Brain microvascular endothelial cell (primary cell): ENCODE measurements around the gene ZNF14.

Source experiments
- DNase-seq: peaks from one replicate; pipeline ENCODE4 v3.0.0-alpha.2; 2020
- H3K27ac ChIP-seq: fragments of 250-450 bp; sonication (Bioruptor Pico); 2 replicates; pipeline ENCODE4 v1.5.1; 2020; ENCODE audit warnings: mild to moderate bottlenecking, moderate library complexity
- H3K27me3 ChIP-seq: fragments of 250-450 bp; sonication (Bioruptor Pico); replicated peaks from 2 replicates; pipeline ENCODE4 v1.5.1; 2020; ENCODE audit warnings: mild to moderate bottlenecking
- H3K36me3 ChIP-seq: fragments of 250-450 bp; sonication (Bioruptor Pico); replicated peaks from 2 replicates; pipeline ENCODE4 v1.5.1; 2020; ENCODE audit warnings: mild to moderate bottlenecking
- H3K4me3 ChIP-seq: 2 replicates; pipeline ENCODE4 v1.5.1; 2011; ENCODE audit warnings: low read depth, mild to moderate bottlenecking, control low read depth, low read length, moderate library complexity
- in situ Hi-C: cut with HindIII; loops from 2 replicates; pipeline ENCODE4 v1.10.0; 2017; ENCODE audit warnings: low sequenced_read_pairs, low pct_ligation_motif_present
- TF ChIP-seq, protein P1 (sequence below): IDR thresholded peaks from 2 replicates; pipeline ENCODE4 v1.5.1; 2011; ENCODE audit warnings: low read depth, mild to moderate bottlenecking, moderate library complexity, low read length, control low read depth, inconsistent platforms; ENCODE audit errors: missing control alignments

ZNF14 gene

GRCh38 chr19:19662344-19662743 lies 70.6 kb downstream of the ZNF14 start:
- TF ChIP-seq, protein P1, sequence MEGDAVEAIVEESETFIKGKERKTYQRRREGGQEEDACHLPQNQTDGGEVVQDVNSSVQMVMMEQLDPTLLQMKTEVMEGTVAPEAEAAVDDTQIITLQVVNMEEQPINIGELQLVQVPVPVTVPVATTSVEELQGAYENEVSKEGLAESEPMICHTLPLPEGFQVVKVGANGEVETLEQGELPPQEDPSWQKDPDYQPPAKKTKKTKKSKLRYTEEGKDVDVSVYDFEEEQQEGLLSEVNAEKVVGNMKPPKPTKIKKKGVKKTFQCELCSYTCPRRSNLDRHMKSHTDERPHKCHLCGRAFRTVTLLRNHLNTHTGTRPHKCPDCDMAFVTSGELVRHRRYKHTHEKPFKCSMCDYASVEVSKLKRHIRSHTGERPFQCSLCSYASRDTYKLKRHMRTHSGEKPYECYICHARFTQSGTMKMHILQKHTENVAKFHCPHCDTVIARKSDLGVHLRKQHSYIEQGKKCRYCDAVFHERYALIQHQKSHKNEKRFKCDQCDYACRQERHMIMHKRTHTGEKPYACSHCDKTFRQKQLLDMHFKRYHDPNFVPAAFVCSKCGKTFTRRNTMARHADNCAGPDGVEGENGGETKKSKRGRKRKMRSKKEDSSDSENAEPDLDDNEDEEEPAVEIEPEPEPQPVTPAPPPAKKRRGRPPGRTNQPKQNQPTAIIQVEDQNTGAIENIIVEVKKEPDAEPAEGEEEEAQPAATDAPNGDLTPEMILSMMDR, result no peak
- in situ Hi-C loops, result no loop called here
- Histone ChIP-seq H3K4me3 (peak overlapping the region; percentile 97), H3K27ac (no peak overlapping the region), H3K36me3 (peaks cover 23% of the 10 kb centered on the region), H3K27me3 (no peaks in the 10 kb centered on the region)
- DNase-seq, result no peak

- Histone ChIP-seq H3K36me3 (peaks cover 29% of the 10 kb centered on the region), H3K27ac (no peak overlapping the region), H3K27me3 (no peaks in the 10 kb centered on the region), H3K4me3 (peak overlapping the region; percentile 97)
- TF ChIP-seq, protein P1, result no peak
- no peak for DNase-seq
- in situ Hi-C loops, result no loop called here
These were observed 71.1 kb downstream of the ZNF14 start for GRCh38 chr19:19661675-19662251.

- DNase-seq, result no peak
- H3K36me3 ChIP-seq, result peaks cover 35% of the 10 kb centered on the region
- TF ChIP-seq, protein P1, result no peak
- no peak overlapping the region for H3K27ac ChIP-seq
- no peak overlapping the region for H3K4me3 ChIP-seq
- in situ Hi-C loops, result no loop called here
- no peaks in the 10 kb centered on the region for H3K27me3 ChIP-seq
These were observed 71.7 kb downstream of the ZNF14 start for GRCh38 chr19:19661141-19661674.
